HUES6 (cell line): ENCODE data around the gene OR13C9.
"Not testable (repeated sequence)": the region's sequence is repeated elsewhere in the genome, so short reads cannot be mapped to it uniquely, and the experiment has no call there.

Source experiments
- H3K27ac ChIP-seq: 2 replicates; pipeline ENCODE4 v1.7.0; 2013; ENCODE audit warnings: low read depth, mild to moderate bottlenecking, low read length, inconsistent platforms
- H3K27me3 ChIP-seq: 2 replicates; pipeline ENCODE4 v1.6.1; 2013; ENCODE audit warnings: low read length; ENCODE audit not compliant: control insufficient read depth, insufficient read depth
- H3K36me3 ChIP-seq: 2 replicates; pipeline ENCODE4 v1.6.1; 2013; ENCODE audit warnings: low read length; ENCODE audit not compliant: control insufficient read depth, insufficient read depth
- H3K4me1 ChIP-seq: 2 replicates; pipeline ENCODE4 v1.6.1; 2013; ENCODE audit warnings: low read length; ENCODE audit not compliant: control insufficient read depth, insufficient read depth
- H3K4me3 ChIP-seq: 2 replicates; pipeline ENCODE4 v1.5.1; 2013; ENCODE audit warnings: low read depth, low read length
- H3K9ac ChIP-seq: one replicate; pipeline ENCODE4 v1.6.1; 2013; ENCODE audit warnings: mild to moderate bottlenecking, low read length
- H3K9me3 ChIP-seq: 2 replicates; pipeline ENCODE4 v1.6.1; 2013; ENCODE audit warnings: low read depth, low read length; ENCODE audit not compliant: control insufficient read depth, insufficient read depth

The OR13C9 gene

GRCh38 chr9:104599313-104599712, 18.7 kb downstream of the OR13C9 start, which contains the start of gene OR13C5:
Gene OR13C5, minus strand, starts transcription at chr9:104599413. Its CDS starts 0 bp downstream, at chr9:104599413.
- not testable (repeated sequence) for H3K9ac ChIP-seq, H3K9me3 ChIP-seq, H3K4me1 ChIP-seq, H3K36me3 ChIP-seq, H3K27me3 ChIP-seq, H3K27ac ChIP-seq, H3K4me3 ChIP-seq

GRCh38 chr9:104598749-104599148, 19.3 kb downstream of the OR13C9 start:
- not testable (repeated sequence) for H3K9me3 ChIP-seq, H3K27ac ChIP-seq, H3K4me3 ChIP-seq, H3K27me3 ChIP-seq, H3K4me1 ChIP-seq, H3K36me3 ChIP-seq, H3K9ac ChIP-seq

DNA sequence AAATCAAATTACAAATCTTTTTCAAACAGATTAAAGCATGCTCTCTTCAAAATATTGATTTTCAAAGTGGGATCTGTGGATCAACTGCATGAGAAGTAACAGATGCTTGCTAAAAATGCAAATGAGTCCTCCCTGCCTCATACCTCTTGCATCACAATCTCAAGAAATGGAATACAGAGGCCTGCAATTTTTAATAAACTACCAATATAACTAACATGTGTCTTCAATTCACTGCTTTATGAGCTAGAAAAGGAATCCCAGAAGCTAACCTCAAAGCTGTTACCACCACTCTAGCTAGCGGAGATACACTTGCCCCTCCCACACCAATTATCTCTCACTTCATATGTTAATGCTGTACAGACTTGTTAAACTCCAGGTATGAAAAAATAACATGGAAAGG, 28.4 kb downstream of the OR13C9 start:
- H3K27me3 ChIP-seq: no peaks in the 10 kb centered on the region
- no peak overlapping the region for H3K4me3 ChIP-seq
- no peaks in the 10 kb centered on the region for H3K36me3 ChIP-seq

GRCh38 chr9:104586496-104587180, 31.4 kb downstream of the OR13C9 start:
- H3K36me3 ChIP-seq: no peaks in the 10 kb centered on the region
- H3K9ac ChIP-seq: no peak overlapping the region
- no peak overlapping the region for H3K4me3 ChIP-seq
- H3K9me3 ChIP-seq: no peaks in the 10 kb centered on the region
- H3K27me3 ChIP-seq: no peaks in the 10 kb centered on the region
- no peaks in the 10 kb centered on the region for H3K4me1 ChIP-seq
- H3K27ac ChIP-seq: no peak overlapping the region

More for the DNA sequence above, 28.4 kb downstream of the OR13C9 start:
- Histone ChIP-seq H3K9me3 (no peaks in the 10 kb centered on the region), H3K4me1 (no peaks in the 10 kb centered on the region), H3K9ac (no peak overlapping the region), H3K27ac (no peak overlapping the region)

DNA sequence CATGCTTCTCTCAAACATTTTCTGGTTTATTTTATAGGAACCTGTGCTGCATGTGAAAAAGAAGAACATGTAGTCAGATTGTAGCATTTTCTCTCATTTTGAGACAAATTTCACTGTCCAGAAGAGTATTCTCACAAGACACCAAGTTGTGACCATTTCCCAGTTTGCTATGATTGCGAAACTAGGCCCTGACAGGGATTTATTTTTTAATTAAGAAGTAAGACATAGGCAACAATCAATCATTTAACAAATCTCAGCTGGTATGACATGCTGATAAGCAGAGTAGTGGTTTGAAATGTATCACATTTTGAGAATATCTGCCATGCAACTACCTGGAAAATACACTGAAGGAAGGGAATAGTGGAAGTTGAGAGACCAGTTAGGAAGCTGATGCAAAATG, 37.4 kb downstream of the OR13C9 start:
- Histone ChIP-seq H3K27me3 (no peaks in the 10 kb centered on the region), H3K36me3 (no peaks in the 10 kb centered on the region), H3K4me1 (no peaks in the 10 kb centered on the region), H3K9me3 (no peaks in the 10 kb centered on the region), H3K27ac (no peak overlapping the region), H3K9ac (no peak overlapping the region), H3K4me3 (no peak overlapping the region)

- H3K9me3 ChIP-seq: peaks cover 10% of the 10 kb centered on the region; the same call in 1 of the 2 replicates
- H3K4me1 ChIP-seq: no peaks in the 10 kb centered on the region
- H3K27me3 ChIP-seq: no peaks in the 10 kb centered on the region
- H3K9ac ChIP-seq: no peak overlapping the region
- H3K4me3 ChIP-seq: no peak overlapping the region
- H3K27ac ChIP-seq: no peak overlapping the region
- no peaks in the 10 kb centered on the region for H3K36me3 ChIP-seq
Measured at GRCh38 chr9:104577263-104577662, 40.7 kb downstream of the OR13C9 start.

DNA sequence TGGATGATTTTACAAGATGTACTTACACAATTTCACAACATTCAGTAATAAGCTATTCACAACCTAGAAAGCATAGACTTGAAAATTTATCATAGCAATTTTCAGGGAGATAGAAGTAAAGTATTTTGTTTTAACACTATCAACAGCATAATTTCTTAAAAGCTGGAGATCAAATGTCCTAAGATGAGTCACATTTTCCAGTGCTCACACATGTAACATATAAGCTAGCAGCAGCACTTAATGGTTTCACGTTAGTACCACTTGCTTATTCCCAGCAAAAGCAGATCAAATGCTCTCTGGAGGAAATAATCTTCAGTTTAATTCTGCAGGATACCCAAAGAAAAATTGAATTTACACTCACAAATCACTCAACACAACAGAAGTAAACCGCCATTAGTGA, 42.5 kb downstream of the OR13C9 start:
- H3K36me3 ChIP-seq: no peaks in the 10 kb centered on the region
- H3K27ac ChIP-seq: no peak overlapping the region
- H3K27me3 ChIP-seq: no peaks in the 10 kb centered on the region
- no peak overlapping the region for H3K4me3 ChIP-seq
- H3K4me1 ChIP-seq: no peaks in the 10 kb centered on the region
- H3K9me3 ChIP-seq: peaks cover 12% of the 10 kb centered on the region; the same call in 1 of the 2 replicates
- H3K9ac ChIP-seq: no peak overlapping the region

GRCh38 chr9:104572612-104573011, 45.4 kb downstream of the OR13C9 start:
- no peaks in the 10 kb centered on the region for H3K36me3 ChIP-seq
- H3K27ac ChIP-seq: no peak overlapping the region
- no peaks in the 10 kb centered on the region for H3K27me3 ChIP-seq
- H3K9me3 ChIP-seq: peaks cover 12% of the 10 kb centered on the region; the same call in 1 of the 2 replicates
- H3K4me3 ChIP-seq: no peak overlapping the region
- no peaks in the 10 kb centered on the region for H3K4me1 ChIP-seq
- H3K9ac ChIP-seq: no peak overlapping the region

DNA sequence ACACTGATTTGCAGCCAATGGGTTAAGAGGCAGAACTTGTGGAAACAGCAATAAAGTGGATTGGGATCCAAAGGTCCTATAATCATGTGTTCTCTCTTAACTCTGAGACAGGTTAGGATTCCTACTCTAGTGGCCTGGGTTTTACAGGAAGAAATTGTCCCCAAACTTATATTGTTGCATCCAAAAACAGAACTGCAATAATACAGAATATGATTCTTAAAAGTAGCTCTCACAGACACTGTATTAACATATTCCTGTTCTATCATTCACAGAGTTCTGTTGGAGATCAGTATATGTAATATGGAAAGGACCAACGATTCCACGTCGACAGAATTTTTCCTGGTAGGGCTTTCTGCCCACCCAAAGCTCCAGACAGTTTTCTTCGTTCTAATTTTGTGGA, 49.1 kb downstream of the OR13C9 start, which contains the start of gene OR13C8:
Gene OR13C8 (plus strand): TSS at position 301 of the 400 bp plus-strand sequence. CDS start 0 bp downstream, at position 301.
- no peak within 1 kb of the TSS for H3K27ac ChIP-seq
- H3K36me3 ChIP-seq: no peaks in the 10 kb centered on the region
- H3K9ac ChIP-seq: no peak within 1 kb of the TSS
- H3K4me1 ChIP-seq: no peaks in the 10 kb centered on the region
- H3K27me3 ChIP-seq: no peaks in the 10 kb centered on the region
- H3K4me3 ChIP-seq: no peak within 1 kb of the TSS
- H3K9me3 ChIP-seq: peaks cover 12% of the 10 kb centered on the region; the same call in 1 of the 2 replicates
